Erythroblast (primary cell): ENCODE results near the gene FAR2.

ENCODE experiments used
- GATA1 ChIP-seq: IDR thresholded peaks from 2 replicates; pipeline ENCODE4 v1.6.1; 2011; ENCODE audit warnings: low read depth, mild to moderate bottlenecking, control low read depth, low read length, moderate library complexity
- POLR2A ChIP-seq: IDR thresholded peaks from 2 replicates; pipeline ENCODE4 v1.6.1; 2011; ENCODE audit warnings: mild to moderate bottlenecking, low read length

- no peak for TF ChIP-seq POLR2A
- no peak for TF ChIP-seq GATA1
Measured at GRCh38 chr12:29320295-29321085, 171.4 kb downstream of the FAR2 start.
